ENCODE results near the gene SUN1. TPM values are rescaled to one million over a fixed set of nuclear protein-coding genes. Genes with fewer than 3 reads are reported as not detected.
"Not testable (repeated sequence)": the region's sequence is repeated elsewhere in the genome, so short reads cannot be mapped to it uniquely, and the experiment has no call there.

Gene SUN1
- polyA plus RNA-seq, 3 donors = 44.2 to 154 (median 51.5) TPM

- Mint-ChIP-seq H3K36me3 (peaks cover 0 to 3% of the 10 kb centered on the region in 2 donors), H3K9me3 (peaks cover 6 to 26% (median 19%) of the 10 kb centered on the region in 7 donors), H3K27me3 (ENCODE audit: low read depth in 3 of 3) (peaks cover 18 to 53% (median 35%) of the 10 kb centered on the region in 3 donors), H3K27ac (no peak overlapping the region), H3K4me1 (peaks cover 43% of the 10 kb centered on the region), H3K4me3 (no peak overlapping the region)
- no peak overlapping the region for H3K9ac ChIP-seq (ENCODE audit: insufficient read depth, low read length, poor library complexity, severe bottlenecking)
- H3K9me3 ChIP-seq (replicated peaks in 1 of 2; ENCODE audit: control insufficient read depth in 1 of 2, insufficient read depth in 1 of 2, low read length in 2 of 2) = peaks cover 7 to 21% of the 10 kb centered on the region in 2 donors
- H3K27me3 ChIP-seq (ENCODE audit: control insufficient read depth in 2 of 2, insufficient read depth in 2 of 2, low read length in 2 of 2) = peaks cover 0 to 7% of the 10 kb centered on the region in 2 donors
- no peaks in the 10 kb centered on the region for H4K20me1 ChIP-seq (ENCODE audit: insufficient read depth, low read length)
- H2AFZ ChIP-seq (ENCODE audit: insufficient read depth, low read depth, low read length, poor library complexity, severe bottlenecking) = no peak overlapping the region
- H3K4me3 ChIP-seq (replicated peaks in 1 of 3; ENCODE audit: low read depth in 2 of 3, low read length in 3 of 3) = no peak overlapping the region
- H3K36me3 ChIP-seq (replicated peaks in 1 of 2; ENCODE audit: control insufficient read depth in 1 of 2, insufficient read depth in 2 of 2, low read length in 2 of 2) = no peaks in the 10 kb centered on the region
- H3K4me1 ChIP-seq (ENCODE audit: control insufficient read depth in 1 of 2, insufficient read depth in 2 of 2, low read length in 2 of 2) = peaks cover 29 to 32% of the 10 kb centered on the region in 2 donors
- no peak overlapping the region for H3K4me2 ChIP-seq (replicated peaks; ENCODE audit: extremely low read depth, low read length, poor library complexity, severe bottlenecking)
- WGBS (ENCODE audit: insufficient coverage) = 75% methylated on average over 4 of the region's 10 CpGs
- H3K79me2 ChIP-seq (ENCODE audit: insufficient read depth, low read length) = no peaks in the 10 kb centered on the region
- H3K27ac ChIP-seq (ENCODE audit: low read depth in 1 of 2, low read length in 2 of 2) = no peak overlapping the region
- intact Hi-C loops (cut with micrococcal nuclease) = no loop called here
- no peak for TF ChIP-seq CTCF (IDR thresholded peaks at IDR 0.05)
- no peak for DNase-seq
Observed at GRCh38 chr7:803243-803635, 29.0 kb upstream of the SUN1 start.

GRCh38 chr7:803796-804195, 28.5 kb upstream of the SUN1 start:
- Mint-ChIP-seq H3K4me1 (peaks cover 43% of the 10 kb centered on the region), H3K4me3 (peak overlapping the region in 1 of 2 donors; percentile 59), H3K27me3 (ENCODE audit: low read depth in 3 of 3) (peaks cover 23 to 57% (median 36%) of the 10 kb centered on the region in 3 donors), H3K9me3 (peaks cover 7 to 32% (median 24%) of the 10 kb centered on the region in 7 donors)
- H3K4me3 ChIP-seq (replicated peaks in 1 of 3; ENCODE audit: low read depth in 2 of 3, low read length in 3 of 3); H3K27me3 ChIP-seq (ENCODE audit: control insufficient read depth in 2 of 2, insufficient read depth in 2 of 2, low read length in 2 of 2); H3K27ac ChIP-seq (ENCODE audit: low read depth in 1 of 2, low read length in 2 of 2); H3K4me2 ChIP-seq (replicated peaks; ENCODE audit: extremely low read depth, low read length, poor library complexity, severe bottlenecking); H3K79me2 ChIP-seq (ENCODE audit: insufficient read depth, low read length); H3K9ac ChIP-seq (ENCODE audit: insufficient read depth, low read length, poor library complexity, severe bottlenecking); H3K27ac Mint-ChIP-seq; H2AFZ ChIP-seq (ENCODE audit: insufficient read depth, low read depth, low read length, poor library complexity, severe bottlenecking); DNase-seq; H3K36me3 Mint-ChIP-seq; H3K36me3 ChIP-seq (replicated peaks in 1 of 2; ENCODE audit: control insufficient read depth in 1 of 2, insufficient read depth in 2 of 2, low read length in 2 of 2); H4K20me1 ChIP-seq (ENCODE audit: insufficient read depth, low read length); intact Hi-C loops (cut with micrococcal nuclease): not testable (repeated sequence)
- H3K9me3 ChIP-seq (replicated peaks in 1 of 2; ENCODE audit: control insufficient read depth in 1 of 2, insufficient read depth in 1 of 2, low read length in 2 of 2) = peaks cover 9 to 27% of the 10 kb centered on the region in 2 donors
- peaks cover 28 to 32% of the 10 kb centered on the region in 2 donors for H3K4me1 ChIP-seq (ENCODE audit: control insufficient read depth in 1 of 2, insufficient read depth in 2 of 2, low read length in 2 of 2)
- WGBS (ENCODE audit: insufficient coverage) = 100% methylated on average over 1 of the region's 4 CpGs
